ENCODE measurements around the gene SCAND1. TPM values are rescaled to one million over a fixed set of nuclear protein-coding genes. Genes with fewer than 3 reads are reported as not detected.

SCAND1 gene
- total RNA-seq: 24.7 and 50.9 TPM in 2 replicates

GRCh38 chr20:35954200-35954906, at the start of gene SCAND1:
SCAND1 (minus strand) TSS chr20:35954502; CDS start chr20:35954284, 218 bp downstream.

GRCh38 chr20:35967979-35968640, 13.8 kb upstream of the SCAND1 start, which contains the start of gene CNBD2:
CNBD2 (plus strand) TSS chr20:35968590; CDS start chr20:35968763, 173 bp downstream.

Other genes with a start within 250 kb of the SCAND1 start
- 335 and 481 TPM in 2 replicates for gene RBM39, start 212.2 kb downstream of the SCAND1 start, total RNA-seq
- 19.3 and 24.7 TPM in 2 replicates for gene PHF20, start 182.5 kb downstream of the SCAND1 start, total RNA-seq
- gene CNBD2, start 14.1 kb upstream of the SCAND1 start, total RNA-seq: 0.77 and 1.7 TPM in 2 replicates
- gene EPB41L1, start 200.2 kb upstream of the SCAND1 start, total RNA-seq: 12.0 and 12.4 TPM in 2 replicates

All from bronchial smooth muscle cell (primary cell).